Natural killer cell (primary cell): Measurements from ENCODE around the gene CCDC60. TPM values are rescaled to one million over a fixed set of nuclear protein-coding genes. Genes with fewer than 3 reads are reported as not detected.

Source experiments
- ATAC-seq, 3 donors: fragments of 150-1000 bp in 2 of 3; fragments of 200-7000 bp in 1 of 3; cut with Tn5 transposase; 1 replicate in 1 of 3; 2 replicates in 2 of 3; pipeline ENCODE4 v1.10.0; 2021; ENCODE audit warnings: mild to moderate bottlenecking in 2 of 3, moderate library complexity in 2 of 3
- DNase-seq, 2 donors: peaks; one replicate each; pipeline versions ENCODE4 v3.0.0 to v3.0.0-alpha.2; 2013 to 2021; ENCODE audit warnings: mixed read lengths in 1 of 2
- H3K27ac ChIP-seq: one replicate; pipeline ENCODE4 v1.5.1; 2013; ENCODE audit warnings: mild to moderate bottlenecking, low read length
- H3K27me3 ChIP-seq: one replicate; pipeline ENCODE4 v1.6.1; 2013; ENCODE audit warnings: low read length; ENCODE audit not compliant: control insufficient read depth, insufficient read depth
- H3K36me3 ChIP-seq: one replicate; pipeline ENCODE4 v1.6.1; 2013; ENCODE audit warnings: low read length; ENCODE audit not compliant: control insufficient read depth, insufficient read depth
- H3K4me1 ChIP-seq: one replicate; pipeline ENCODE4 v1.6.1; 2013; ENCODE audit warnings: low read length; ENCODE audit not compliant: control insufficient read depth, insufficient read depth
- H3K4me3 ChIP-seq: one replicate; pipeline ENCODE4 v1.5.1; 2013; ENCODE audit warnings: low read length
- H3K9me3 ChIP-seq: one replicate; pipeline ENCODE4 v1.6.1; 2013; ENCODE audit warnings: low read length; ENCODE audit not compliant: control insufficient read depth, insufficient read depth
- H3K27ac Mint-ChIP-seq, 2 donors: one replicate each; pipeline ENCODE4 v1.8.0; 2022; ENCODE audit warnings: mild to moderate bottlenecking in 2 of 2, mixed read lengths in 2 of 2, moderate library complexity in 1 of 2
- H3K27me3 Mint-ChIP-seq, 2 donors: one replicate each; pipeline ENCODE4 v1.8.0; 2022; ENCODE audit warnings: low read depth in 2 of 2, mixed read lengths in 2 of 2
- H3K36me3 Mint-ChIP-seq: one replicate; pipeline ENCODE4 v1.8.0; 2022; ENCODE audit warnings: mixed read lengths
- H3K4me1 Mint-ChIP-seq, 2 donors: one replicate each; pipeline ENCODE4 v1.8.0; 2022; ENCODE audit warnings: mixed read lengths in 2 of 2
- H3K4me3 Mint-ChIP-seq: one replicate; pipeline ENCODE4 v1.8.0; 2022; ENCODE audit warnings: mild to moderate bottlenecking, moderate library complexity, mixed read lengths
- H3K9me3 Mint-ChIP-seq, 2 donors: one replicate each; pipeline ENCODE4 v1.8.0; 2022; ENCODE audit warnings: mixed read lengths in 2 of 2
- WGBS: methylation state at CpG from one replicate; pipeline ENCODE4 v1.1.7; 2013; ENCODE audit warnings: missing lambda C conversion rate; ENCODE audit not compliant: insufficient coverage; 5-methylcytosine and 5-hydroxymethylcytosine counted together
- intact Hi-C: fragments of 100-400 bp; cut with micrococcal nuclease; formaldehyde crosslinking; loops from one replicate; pipeline ENCODE4 v1.14.2; 2022
- total RNA-seq, 4 donors: library from RNA; stranded (reverse); fragments of 120-200 nt in 1 of 4; gene quantifications; one replicate each; pipeline versions ENCODE4 v1.2.3 to v1.2.4, GENCODE V29; 2013 to 2022
- TF ChIP-seq, protein P1 (sequence below): fragments of 200-600 bp; IDR thresholded peaks from one replicate; pipeline ENCODE4 v1.8.0; 2022; ENCODE audit warnings: antibody characterized with exemption

Gene CCDC60
- total RNA-seq, 3 donors from 2014 or later (not counting 1 experiment from before 2014, with no cell fraction given), result not detected

DNA sequence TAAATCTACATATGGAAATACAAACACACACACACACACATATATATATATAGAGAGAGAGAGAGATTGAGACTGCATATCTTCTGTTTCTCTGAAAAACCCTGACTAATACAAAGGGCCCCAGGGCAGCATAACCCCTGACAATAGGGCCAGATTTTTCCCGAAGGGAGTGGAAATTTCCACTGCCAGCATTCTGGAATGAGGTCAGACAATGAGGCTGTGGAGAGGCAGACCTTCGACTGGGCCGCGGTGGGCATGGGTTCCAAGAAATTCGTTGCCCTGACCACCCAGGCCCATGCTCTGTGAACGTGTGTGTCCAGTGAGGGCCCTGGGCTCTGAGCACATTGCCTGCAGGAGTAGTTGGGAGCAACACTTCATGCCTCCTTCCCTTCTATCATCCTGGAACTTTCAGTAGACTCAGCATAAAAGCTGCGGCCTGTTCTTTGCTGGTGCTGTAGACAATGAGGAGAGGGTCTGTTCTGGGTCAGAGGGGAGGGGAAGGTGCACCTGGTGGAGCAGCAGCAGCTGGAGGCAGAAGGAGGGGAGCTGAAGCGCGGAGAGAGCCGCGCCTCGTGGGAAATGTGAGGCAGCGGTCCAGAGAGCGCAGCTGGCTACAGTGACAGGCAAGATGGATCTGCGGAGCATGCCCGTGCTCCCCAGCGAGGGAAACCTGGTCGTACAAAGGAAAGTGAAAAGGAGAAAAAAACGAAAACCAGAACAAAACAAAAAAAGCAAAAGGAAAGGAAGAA, 25.6 kb upstream of the CCDC60 start:
- ATAC-seq (no peak), DNase-seq (no peak)
- Histone ChIP-seq H3K4me1 (no peaks in the 10 kb centered on the region), H3K9me3 (no peaks in the 10 kb centered on the region), H3K27ac (no peak overlapping the region), H3K36me3 (no peaks in the 10 kb centered on the region), H3K4me3 (no peak overlapping the region), H3K27me3 (no peaks in the 10 kb centered on the region)
- H3K4me3 Mint-ChIP-seq, result no peak overlapping the region
- H3K27me3 Mint-ChIP-seq, result peaks cover 5 to 13% of the 10 kb centered on the region in 2 donors
- WGBS, result 80% methylated on average over 19 of the region's 19 CpGs
- H3K36me3 Mint-ChIP-seq, result no peaks in the 10 kb centered on the region
- intact Hi-C loops, result no loop called here
- H3K4me1 Mint-ChIP-seq, result no peaks in the 10 kb centered on the region
- H3K9me3 Mint-ChIP-seq, result no peaks in the 10 kb centered on the region
- TF ChIP-seq, protein P1, sequence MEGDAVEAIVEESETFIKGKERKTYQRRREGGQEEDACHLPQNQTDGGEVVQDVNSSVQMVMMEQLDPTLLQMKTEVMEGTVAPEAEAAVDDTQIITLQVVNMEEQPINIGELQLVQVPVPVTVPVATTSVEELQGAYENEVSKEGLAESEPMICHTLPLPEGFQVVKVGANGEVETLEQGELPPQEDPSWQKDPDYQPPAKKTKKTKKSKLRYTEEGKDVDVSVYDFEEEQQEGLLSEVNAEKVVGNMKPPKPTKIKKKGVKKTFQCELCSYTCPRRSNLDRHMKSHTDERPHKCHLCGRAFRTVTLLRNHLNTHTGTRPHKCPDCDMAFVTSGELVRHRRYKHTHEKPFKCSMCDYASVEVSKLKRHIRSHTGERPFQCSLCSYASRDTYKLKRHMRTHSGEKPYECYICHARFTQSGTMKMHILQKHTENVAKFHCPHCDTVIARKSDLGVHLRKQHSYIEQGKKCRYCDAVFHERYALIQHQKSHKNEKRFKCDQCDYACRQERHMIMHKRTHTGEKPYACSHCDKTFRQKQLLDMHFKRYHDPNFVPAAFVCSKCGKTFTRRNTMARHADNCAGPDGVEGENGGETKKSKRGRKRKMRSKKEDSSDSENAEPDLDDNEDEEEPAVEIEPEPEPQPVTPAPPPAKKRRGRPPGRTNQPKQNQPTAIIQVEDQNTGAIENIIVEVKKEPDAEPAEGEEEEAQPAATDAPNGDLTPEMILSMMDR, result no peak
- no peak overlapping the region for H3K27ac Mint-ChIP-seq

DNA sequence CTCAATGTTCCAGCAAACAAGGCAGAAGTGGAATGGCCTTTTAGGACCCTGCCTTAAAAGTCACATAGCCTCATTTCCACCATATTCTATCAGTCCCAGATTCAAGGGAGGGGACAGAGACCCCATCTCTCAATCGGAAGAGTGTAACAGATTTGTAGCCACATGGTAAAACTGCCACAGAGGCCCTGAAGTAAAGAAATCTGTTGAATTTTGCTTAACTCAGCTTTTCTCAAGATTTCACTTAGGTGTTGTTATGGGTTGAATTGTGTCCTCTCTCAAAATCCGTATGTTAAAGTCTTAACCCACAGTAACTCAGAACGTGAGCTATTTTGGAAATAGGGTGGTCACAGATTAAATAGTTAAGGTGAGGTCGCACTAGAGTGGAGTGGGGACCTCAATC, 22.7 kb upstream of the CCDC60 start:
- Histone ChIP-seq H3K4me3 (no peak overlapping the region), H3K36me3 (no peaks in the 10 kb centered on the region), H3K4me1 (no peaks in the 10 kb centered on the region), H3K9me3 (no peaks in the 10 kb centered on the region), H3K27me3 (no peaks in the 10 kb centered on the region), H3K27ac (no peak overlapping the region)
- no peaks in the 10 kb centered on the region for H3K4me1 Mint-ChIP-seq
- no peaks in the 10 kb centered on the region for H3K36me3 Mint-ChIP-seq
- TF ChIP-seq, protein P1, result no peak
- H3K27me3 Mint-ChIP-seq, result peaks cover 3 to 8% of the 10 kb centered on the region in 2 donors
- DNase-seq (no peak), ATAC-seq (no peak)
- H3K27ac Mint-ChIP-seq, result no peak overlapping the region
- no peak overlapping the region for H3K4me3 Mint-ChIP-seq
- intact Hi-C loops, result no loop called here
- WGBS, result 80% methylated on average over 4 of the region's 4 CpGs
- no peaks in the 10 kb centered on the region for H3K9me3 Mint-ChIP-seq

- H3K36me3 Mint-ChIP-seq, result no peaks in the 10 kb centered on the region
- H3K27ac Mint-ChIP-seq, result no peak overlapping the region
- TF ChIP-seq, protein P1, result no peak
- Histone ChIP-seq H3K4me3 (no peak overlapping the region), H3K36me3 (no peaks in the 10 kb centered on the region), H3K27me3 (no peaks in the 10 kb centered on the region), H3K27ac (no peak overlapping the region), H3K9me3 (no peaks in the 10 kb centered on the region), H3K4me1 (no peaks in the 10 kb centered on the region)
- H3K27me3 Mint-ChIP-seq, result peaks cover 0 to 8% of the 10 kb centered on the region in 2 donors
- no peak for DNase-seq
- no peak for ATAC-seq
- H3K9me3 Mint-ChIP-seq, result no peaks in the 10 kb centered on the region
- H3K4me3 Mint-ChIP-seq, result no peak overlapping the region
- H3K4me1 Mint-ChIP-seq, result no peaks in the 10 kb centered on the region
- intact Hi-C loops, result no loop called here
- 50% methylated on average over 1 of the region's 1 CpG for WGBS
Observed at GRCh38 chr12:119312904-119313303, 21.6 kb upstream of the CCDC60 start.

DNA sequence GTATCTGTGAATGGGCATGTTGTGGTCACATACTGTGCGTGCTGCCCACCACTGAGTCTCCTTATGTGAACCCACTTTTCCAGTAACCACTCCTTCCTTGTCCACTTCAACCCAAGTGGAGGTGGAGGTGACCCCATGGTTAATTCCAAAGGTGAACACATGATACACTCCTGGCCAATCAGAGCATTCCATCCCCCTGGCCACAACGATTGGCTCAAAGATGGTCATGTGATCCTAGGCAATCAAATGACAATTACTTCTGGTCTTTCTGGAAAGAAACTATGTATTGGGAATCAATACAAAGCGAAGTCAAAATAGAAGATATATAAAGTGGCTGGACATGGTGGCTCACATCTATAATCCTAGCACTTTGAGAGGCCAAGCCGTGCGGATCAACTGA, 20.2 kb upstream of the CCDC60 start:
- H3K36me3 ChIP-seq, result no peaks in the 10 kb centered on the region
- Mint-ChIP-seq H3K4me1 (no peaks in the 10 kb centered on the region), H3K36me3 (no peaks in the 10 kb centered on the region), H3K27ac (no peak overlapping the region), H3K27me3 (peaks cover 5 to 21% of the 10 kb centered on the region in 2 donors), H3K4me3 (no peak overlapping the region), H3K9me3 (no peaks in the 10 kb centered on the region)
- H3K9me3 ChIP-seq, result no peaks in the 10 kb centered on the region
- 87% methylated on average over 5 of the region's 5 CpGs for WGBS
- no peaks in the 10 kb centered on the region for H3K4me1 ChIP-seq
- intact Hi-C loops, result no loop called here
- TF ChIP-seq, protein P1, result no peak
- ATAC-seq, result no peak
- no peaks in the 10 kb centered on the region for H3K27me3 ChIP-seq
- H3K27ac ChIP-seq, result no peak overlapping the region
- DNase-seq, result no peak
- no peak overlapping the region for H3K4me3 ChIP-seq
